Caco-2 (cell line): ENCODE results near the gene SRSF8. TPM values are rescaled to one million over a fixed set of nuclear protein-coding genes. Genes with fewer than 3 reads are reported as not detected.

Experiments
- BruUV-seq: library from RNA; stranded (reverse); fragments of 400-500 nt; replicated peaks from 2 replicates; lab custom pipeline; 2021; lab: Mats Ljungman, UMichigan
- CTCF ChIA-PET: fragments of 300-600 bp; sonication (Branson Sonifier 250); formaldehyde crosslinking; loops from one replicate; lab custom pipeline; 2022; ENCODE audit warnings: antibody characterized with exemption; lab: Charles Lee
- POLR2A ChIA-PET: fragments of 300-600 bp; sonication (Branson Sonifier 250); formaldehyde crosslinking; loops from one replicate; lab custom pipeline; 2022; ENCODE audit warnings: antibody characterized with exemption; lab: Charles Lee
- DNase-seq, 2 experiments: peaks; one replicate each; pipeline versions ENCODE4 v3.0.0 to v3.0.0-alpha.2; 2020 to 2022
- H3K27me3 ChIP-seq: replicated peaks from 2 replicates; pipeline ENCODE4 v1.6.0; 2011; ENCODE audit warnings: low read length; ENCODE audit not compliant: control insufficient read depth, insufficient read depth
- H3K36me3 ChIP-seq: 2 replicates; pipeline ENCODE4 v1.5.1; 2011; ENCODE audit warnings: low read length; ENCODE audit not compliant: control insufficient read depth, insufficient read depth
- H3K4me1 ChIP-seq: fragments of 250-450 bp; sonication (Bioruptor Pico); 2 replicates; pipeline ENCODE4 v1.5.1; 2020; ENCODE audit warnings: mild to moderate bottlenecking
- H3K4me3 ChIP-seq: 2 replicates; pipeline ENCODE4 v1.5.1; 2011; ENCODE audit warnings: low read depth, mild to moderate bottlenecking, control low read depth, low read length
- H3K9me3 ChIP-seq: fragments of 250-450 bp; sonication (Bioruptor Pico); 2 replicates; pipeline ENCODE4 v1.5.1; 2020; ENCODE audit warnings: mild to moderate bottlenecking, moderate library complexity
- H3K27ac Mint-ChIP-seq: one replicate; pipeline ENCODE4 v1.8.0; 2022; ENCODE audit warnings: mixed read lengths; ENCODE audit not compliant: unreplicated experiment
- H3K27me3 Mint-ChIP-seq: one replicate; pipeline ENCODE4 v1.8.0; 2022; ENCODE audit warnings: mixed read lengths; ENCODE audit not compliant: insufficient read depth, unreplicated experiment
- H3K36me3 Mint-ChIP-seq: one replicate; pipeline ENCODE4 v1.8.0; 2022; ENCODE audit warnings: mild to moderate bottlenecking, mixed read lengths; ENCODE audit not compliant: insufficient read depth, unreplicated experiment
- H3K4me1 Mint-ChIP-seq: one replicate; pipeline ENCODE4 v1.8.0; 2022; ENCODE audit warnings: low read depth, mixed read lengths; ENCODE audit not compliant: unreplicated experiment
- H3K4me3 Mint-ChIP-seq: one replicate; pipeline ENCODE4 v1.8.0; 2022; ENCODE audit warnings: mild to moderate bottlenecking, moderate library complexity, mixed read lengths; ENCODE audit not compliant: unreplicated experiment
- H3K9me3 Mint-ChIP-seq: one replicate; pipeline ENCODE4 v1.8.0; 2022; ENCODE audit warnings: mixed read lengths; ENCODE audit not compliant: unreplicated experiment
- CTCF ChIP-seq, 2 experiments: fragments of 200-600 bp in 1 of 2; IDR thresholded peaks; 1 replicate in 1 of 2; 2 replicates in 1 of 2; pipeline versions ENCODE4 v1.5.1 to v1.8.0; 2011 to 2022; ENCODE audit warnings: antibody characterized with exemption in 1 of 2, control low read depth in 1 of 2, inconsistent platforms in 1 of 2, low read depth in 1 of 2, low read length in 1 of 2, mild to moderate bottlenecking in 1 of 2, moderate library complexity in 1 of 2; ENCODE audit not compliant: insufficient read depth in 1 of 2, severe bottlenecking in 1 of 2, unreplicated experiment in 1 of 2
- intact Hi-C: fragments of 100-400 bp; cut with micrococcal nuclease; formaldehyde crosslinking; loops from one replicate; pipeline ENCODE4 v1.10.0; 2022; ENCODE audit not compliant: unreplicated experiment
- total RNA-seq: library from RNA; stranded (reverse); gene quantifications from 2 replicates; pipeline ENCODE4 v1.2.3, GENCODE V29; 2022

SRSF8 gene
- total RNA-seq, 1 experiment from 2014 or later = 44.5 TPM

- H3K4me3 ChIP-seq = no peak overlapping the region
- no peak overlapping the region for H3K4me3 Mint-ChIP-seq
- TF ChIP-seq CTCF (IDR thresholded peaks at IDR 0.05; ENCODE audit: insufficient read depth in 1 of 2, low read depth in 1 of 2, low read length in 1 of 2, severe bottlenecking in 1 of 2, unreplicated experiment in 1 of 2) = no peak
- intact Hi-C loops = no loop called here
- H3K4me1 ChIP-seq = no peaks in the 10 kb centered on the region
- no TSS peak for BruUV-seq
- no peaks in the 10 kb centered on the region for H3K36me3 Mint-ChIP-seq
- H3K36me3 ChIP-seq = no peaks in the 10 kb centered on the region
- peaks cover 4% of the 10 kb centered on the region for H3K4me1 Mint-ChIP-seq
- no peaks in the 10 kb centered on the region for H3K9me3 Mint-ChIP-seq
- ChIA-PET CTCF (no interaction called here), POLR2A (no interaction called here)
- H3K27me3 Mint-ChIP-seq = peaks cover 5% of the 10 kb centered on the region
- no peak for DNase-seq
- no peaks in the 10 kb centered on the region for H3K9me3 ChIP-seq
- no peak overlapping the region for H3K27ac Mint-ChIP-seq
- no peaks in the 10 kb centered on the region; the same call in 1 of the 2 replicates for H3K27me3 ChIP-seq
Observed at GRCh38 chr11:95042239-95042638, 24.5 kb upstream of the SRSF8 start.

- CTCF ChIA-PET = no interaction called here
- no peaks in the 10 kb centered on the region for H3K36me3 Mint-ChIP-seq
- Histone ChIP-seq H3K4me3 (no peak overlapping the region), H3K27me3 (no peaks in the 10 kb centered on the region; the same call in 1 of the 2 replicates), H3K4me1 (no peaks in the 10 kb centered on the region), H3K36me3 (no peaks in the 10 kb centered on the region), H3K9me3 (no peaks in the 10 kb centered on the region)
- intact Hi-C loops = no loop called here
- no peak for DNase-seq
- peaks cover 5% of the 10 kb centered on the region for H3K27me3 Mint-ChIP-seq
- no peak for TF ChIP-seq CTCF (IDR thresholded peaks at IDR 0.05; ENCODE audit: insufficient read depth in 1 of 2, low read depth in 1 of 2, low read length in 1 of 2, severe bottlenecking in 1 of 2, unreplicated experiment in 1 of 2)
- peaks cover 4% of the 10 kb centered on the region for H3K4me1 Mint-ChIP-seq
- no peak overlapping the region for H3K4me3 Mint-ChIP-seq
- no peaks in the 10 kb centered on the region for H3K9me3 Mint-ChIP-seq
- H3K27ac Mint-ChIP-seq = no peak overlapping the region
- no TSS peak for BruUV-seq
- POLR2A ChIA-PET = interaction anchor here (1.0 kb wide), 1 partner anchor 24 kb away, joined by 3 read pairs; the partner anchor contains the start of gene SRSF8
Observed at GRCh38 chr11:95042906-95043305, 23.8 kb upstream of the SRSF8 start.

GRCh38 chr11:95044010-95044409 lies 22.7 kb upstream of the SRSF8 start:
- no peak for DNase-seq
- Histone ChIP-seq H3K4me1 (no peaks in the 10 kb centered on the region), H3K4me3 (no peak overlapping the region), H3K9me3 (no peaks in the 10 kb centered on the region), H3K27me3 (no peaks in the 10 kb centered on the region; the same call in 1 of the 2 replicates), H3K36me3 (no peaks in the 10 kb centered on the region)
- Mint-ChIP-seq H3K27ac (no peak overlapping the region), H3K4me1 (peaks cover 4% of the 10 kb centered on the region), H3K36me3 (no peaks in the 10 kb centered on the region), H3K27me3 (peaks cover 5% of the 10 kb centered on the region), H3K4me3 (no peak overlapping the region), H3K9me3 (no peaks in the 10 kb centered on the region)
- TF ChIP-seq CTCF (IDR thresholded peaks at IDR 0.05; ENCODE audit: insufficient read depth in 1 of 2, low read depth in 1 of 2, low read length in 1 of 2, severe bottlenecking in 1 of 2, unreplicated experiment in 1 of 2) = no peak
- no TSS peak for BruUV-seq
- CTCF ChIA-PET = interaction anchor here (1.0 kb wide), 1 partner anchor 23 kb away, joined by 3 read pairs; the partner anchor contains the start of gene SRSF8
- intact Hi-C loops = no loop called here
- POLR2A ChIA-PET = interaction anchor here (0.6 to 1.0 kb wide), 2 partner anchors 23 to 86 kb away, joined by 3 to 4 read pairs; partner anchors contain the start of gene SRSF8
